Neural progenitor cell (in vitro differentiated cells): Measurements from ENCODE around the gene CARMIL1.

Source experiments
- EZH2 ChIP-seq: fragments of 200-600 bp; sonication (generic); IDR thresholded peaks from 2 replicates; pipeline ENCODE4 v1.6.1; 2017; ENCODE audit warnings: antibody characterized with exemption, mild to moderate bottlenecking, moderate library complexity
- TF ChIP-seq, protein P1 (sequence below): fragments of 200-600 bp; sonication (generic); IDR thresholded peaks from 2 replicates; pipeline ENCODE4 v1.5.1; 2017; ENCODE audit warnings: antibody characterized with exemption, mild to moderate bottlenecking

DNA sequence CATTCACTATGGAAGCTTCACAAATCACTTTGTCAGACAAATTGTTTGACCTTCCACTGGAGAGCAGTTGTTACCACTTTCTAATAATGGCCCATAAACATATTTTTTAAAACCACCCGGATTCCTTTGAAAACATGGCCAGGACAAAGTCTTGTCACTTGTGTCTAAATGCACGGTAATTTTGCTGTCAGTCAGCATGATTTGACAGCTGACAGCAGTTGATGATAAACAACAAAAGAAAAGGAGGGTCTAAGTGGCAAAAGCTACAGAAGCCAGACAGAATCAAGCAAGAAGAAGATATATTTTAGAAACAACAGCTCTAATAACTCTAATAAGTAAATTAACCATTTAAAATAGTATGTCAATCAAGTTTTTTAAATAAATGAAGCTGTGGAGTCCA lies 27.7 kb upstream of the CARMIL1 start:
- no peak for TF ChIP-seq EZH2
- TF ChIP-seq, protein P1, sequence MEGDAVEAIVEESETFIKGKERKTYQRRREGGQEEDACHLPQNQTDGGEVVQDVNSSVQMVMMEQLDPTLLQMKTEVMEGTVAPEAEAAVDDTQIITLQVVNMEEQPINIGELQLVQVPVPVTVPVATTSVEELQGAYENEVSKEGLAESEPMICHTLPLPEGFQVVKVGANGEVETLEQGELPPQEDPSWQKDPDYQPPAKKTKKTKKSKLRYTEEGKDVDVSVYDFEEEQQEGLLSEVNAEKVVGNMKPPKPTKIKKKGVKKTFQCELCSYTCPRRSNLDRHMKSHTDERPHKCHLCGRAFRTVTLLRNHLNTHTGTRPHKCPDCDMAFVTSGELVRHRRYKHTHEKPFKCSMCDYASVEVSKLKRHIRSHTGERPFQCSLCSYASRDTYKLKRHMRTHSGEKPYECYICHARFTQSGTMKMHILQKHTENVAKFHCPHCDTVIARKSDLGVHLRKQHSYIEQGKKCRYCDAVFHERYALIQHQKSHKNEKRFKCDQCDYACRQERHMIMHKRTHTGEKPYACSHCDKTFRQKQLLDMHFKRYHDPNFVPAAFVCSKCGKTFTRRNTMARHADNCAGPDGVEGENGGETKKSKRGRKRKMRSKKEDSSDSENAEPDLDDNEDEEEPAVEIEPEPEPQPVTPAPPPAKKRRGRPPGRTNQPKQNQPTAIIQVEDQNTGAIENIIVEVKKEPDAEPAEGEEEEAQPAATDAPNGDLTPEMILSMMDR = no peak
